MCF 10A (cell line): Measurements from ENCODE around the gene CKAP5. TPM values are rescaled to one million over a fixed set of nuclear protein-coding genes. Genes with fewer than 3 reads are reported as not detected.

Experiments used
- BruUV-seq: library from RNA; stranded (reverse); fragments of 400-500 nt; replicated peaks from 2 replicates; lab custom pipeline; 2021; lab: Mats Ljungman, UMichigan
- CTCF ChIA-PET: fragments of 300-600 bp; sonication (Branson Sonifier 250); formaldehyde crosslinking; extraction: SDS; loops from one replicate; lab custom pipeline; 2021; ENCODE audit warnings: antibody characterized with exemption, inconsistent platforms; lab: Yijun Ruan, JAX
- POLR2A ChIA-PET: fragments of 300-600, 350-650 bp; sonication (Branson Sonifier 250); formaldehyde crosslinking; extraction: SDS; loops from one replicate; lab custom pipeline; 2020; ENCODE audit warnings: antibody characterized with exemption, inconsistent platforms; lab: Yijun Ruan, JAX
- DNase-seq: peaks from one replicate; pipeline ENCODE4 v3.0.0-alpha.2; 2018; ENCODE audit not compliant: unreplicated experiment
- H3K27ac Mint-ChIP-seq: one replicate; pipeline ENCODE4 v1.8.0; 2022; ENCODE audit warnings: mild to moderate bottlenecking, low read depth, mixed read lengths; ENCODE audit not compliant: unreplicated experiment
- H3K27me3 Mint-ChIP-seq: one replicate; pipeline ENCODE4 v1.8.0; 2022; ENCODE audit warnings: mixed read lengths; ENCODE audit not compliant: insufficient read depth, unreplicated experiment
- H3K36me3 Mint-ChIP-seq: one replicate; pipeline ENCODE4 v1.8.0; 2022; ENCODE audit warnings: mild to moderate bottlenecking, moderate library complexity, mixed read lengths; ENCODE audit not compliant: insufficient read depth, unreplicated experiment
- H3K4me1 Mint-ChIP-seq: one replicate; pipeline ENCODE4 v1.8.0; 2022; ENCODE audit warnings: mixed read lengths; ENCODE audit not compliant: insufficient read depth, unreplicated experiment
- H3K4me3 Mint-ChIP-seq: one replicate; pipeline ENCODE4 v1.8.0; 2022; ENCODE audit warnings: mild to moderate bottlenecking, moderate library complexity, mixed read lengths; ENCODE audit not compliant: unreplicated experiment
- H3K9me3 Mint-ChIP-seq: one replicate; pipeline ENCODE4 v1.8.0; 2022; ENCODE audit warnings: mixed read lengths; ENCODE audit not compliant: unreplicated experiment
- intact Hi-C: fragments of 100-400 bp; cut with micrococcal nuclease; formaldehyde crosslinking; loops from 2 replicates; pipeline ENCODE4 v1.14.1; 2022
- total RNA-seq: library from RNA; stranded (reverse); gene quantifications from 2 replicates; pipeline ENCODE4 v1.2.3, GENCODE V29; 2022
- TF ChIP-seq, protein P1 (sequence below): fragments of 200-600 bp; IDR thresholded peaks from one replicate; pipeline ENCODE4 v1.8.0; 2022; ENCODE audit warnings: antibody characterized with exemption, mild to moderate bottlenecking; ENCODE audit not compliant: unreplicated experiment

CKAP5 gene
- total RNA-seq, 1 experiment from 2014 or later = 193 TPM

DNA sequence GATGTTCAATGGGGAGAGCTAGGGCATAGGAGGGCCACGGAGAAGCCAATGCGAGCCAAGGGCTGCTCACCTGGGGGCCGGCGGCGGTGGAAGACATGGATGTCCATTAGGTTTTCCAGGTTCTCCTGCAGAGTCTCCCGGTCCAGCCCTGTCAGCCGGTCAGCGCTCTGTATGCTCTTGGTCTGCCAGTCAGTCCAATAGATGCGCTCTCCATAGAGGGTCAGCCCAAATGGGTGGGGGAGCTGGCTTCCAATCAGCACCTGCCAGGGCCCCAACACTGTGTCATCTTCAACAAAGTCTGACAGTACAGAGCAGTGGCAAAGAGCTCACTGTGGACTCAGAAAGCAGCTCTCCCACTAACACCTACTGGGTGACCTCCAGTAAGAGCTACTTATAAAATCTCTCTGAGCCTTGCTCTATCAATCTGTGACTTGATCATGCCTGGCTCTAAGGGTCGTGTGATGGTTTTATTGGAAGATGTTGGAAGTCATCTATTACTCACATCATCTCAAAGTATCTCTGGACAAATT is 33.0 kb upstream of the CKAP5 start:
- CTCF ChIA-PET = interaction anchor here (0.5 to 5.6 kb wide), 3 partner anchors 37 to 286 kb away, joined by 3 to 38 read pairs (median 4); no protein-coding TSS in a partner anchor
- H3K4me3 Mint-ChIP-seq = no peak overlapping the region
- DNase-seq = no peak
- H3K27me3 Mint-ChIP-seq = no peaks in the 10 kb centered on the region
- no peaks in the 10 kb centered on the region for H3K4me1 Mint-ChIP-seq
- intact Hi-C loops = no loop called here
- POLR2A ChIA-PET = no interaction called here
- no peaks in the 10 kb centered on the region for H3K36me3 Mint-ChIP-seq
- BruUV-seq = no TSS peak
- H3K9me3 Mint-ChIP-seq = no peaks in the 10 kb centered on the region
- TF ChIP-seq, protein P1, sequence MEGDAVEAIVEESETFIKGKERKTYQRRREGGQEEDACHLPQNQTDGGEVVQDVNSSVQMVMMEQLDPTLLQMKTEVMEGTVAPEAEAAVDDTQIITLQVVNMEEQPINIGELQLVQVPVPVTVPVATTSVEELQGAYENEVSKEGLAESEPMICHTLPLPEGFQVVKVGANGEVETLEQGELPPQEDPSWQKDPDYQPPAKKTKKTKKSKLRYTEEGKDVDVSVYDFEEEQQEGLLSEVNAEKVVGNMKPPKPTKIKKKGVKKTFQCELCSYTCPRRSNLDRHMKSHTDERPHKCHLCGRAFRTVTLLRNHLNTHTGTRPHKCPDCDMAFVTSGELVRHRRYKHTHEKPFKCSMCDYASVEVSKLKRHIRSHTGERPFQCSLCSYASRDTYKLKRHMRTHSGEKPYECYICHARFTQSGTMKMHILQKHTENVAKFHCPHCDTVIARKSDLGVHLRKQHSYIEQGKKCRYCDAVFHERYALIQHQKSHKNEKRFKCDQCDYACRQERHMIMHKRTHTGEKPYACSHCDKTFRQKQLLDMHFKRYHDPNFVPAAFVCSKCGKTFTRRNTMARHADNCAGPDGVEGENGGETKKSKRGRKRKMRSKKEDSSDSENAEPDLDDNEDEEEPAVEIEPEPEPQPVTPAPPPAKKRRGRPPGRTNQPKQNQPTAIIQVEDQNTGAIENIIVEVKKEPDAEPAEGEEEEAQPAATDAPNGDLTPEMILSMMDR = no peak
- H3K27ac Mint-ChIP-seq = no peak overlapping the region

DNA sequence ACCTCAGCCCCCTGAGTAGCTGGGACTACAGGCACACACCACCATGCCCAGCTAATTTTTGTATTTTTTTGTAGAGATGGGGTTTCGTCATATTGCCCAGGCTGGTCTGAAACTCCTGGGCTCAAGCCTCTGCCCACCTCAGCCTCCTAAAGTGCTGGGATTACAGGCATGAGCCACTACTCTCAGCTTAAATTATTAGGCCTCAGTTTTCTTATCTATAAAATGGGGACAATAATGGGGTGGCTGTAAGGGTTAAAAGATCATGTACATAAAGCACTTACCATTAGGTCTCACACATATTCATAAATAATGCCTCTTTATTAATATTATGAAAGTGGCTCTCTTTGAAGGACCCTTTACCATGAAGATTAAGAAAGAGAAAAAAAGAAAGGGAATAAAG is 31.5 kb upstream of the CKAP5 start:
- H3K27me3 Mint-ChIP-seq = no peaks in the 10 kb centered on the region
- no peak overlapping the region for H3K27ac Mint-ChIP-seq
- BruUV-seq = no TSS peak
- no peaks in the 10 kb centered on the region for H3K36me3 Mint-ChIP-seq
- TF ChIP-seq, protein P1 = no peak
- no peak for DNase-seq
- no peak overlapping the region for H3K4me3 Mint-ChIP-seq
- H3K9me3 Mint-ChIP-seq = no peaks in the 10 kb centered on the region
- POLR2A ChIA-PET = no interaction called here
- no peaks in the 10 kb centered on the region for H3K4me1 Mint-ChIP-seq
- intact Hi-C loops = no loop called here
- CTCF ChIA-PET = interaction anchor here (0.5 to 1.4 kb wide), 3 partner anchors 275 to 485 kb away, joined by 3 to 6 read pairs (median 3); no protein-coding TSS in a partner anchor

DNA sequence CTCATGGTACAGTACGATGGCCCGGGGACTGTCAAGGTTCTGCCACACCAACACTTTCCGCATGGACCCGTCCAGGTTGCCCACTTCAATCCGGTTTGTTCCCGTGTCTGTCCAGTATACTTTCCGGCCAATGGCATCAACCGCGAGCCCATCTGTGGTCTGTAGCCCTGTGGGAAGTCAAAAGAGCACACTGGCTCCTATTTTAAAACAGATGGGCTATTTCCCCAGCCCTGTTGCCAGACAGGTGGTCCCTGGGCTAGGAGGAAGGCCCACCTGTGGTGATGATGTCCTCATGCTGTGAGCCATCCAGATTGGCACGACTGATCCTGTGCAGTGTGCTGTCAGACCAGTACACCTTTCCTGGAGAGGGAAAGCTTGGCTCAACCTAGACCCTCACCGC is 30.4 kb upstream of the CKAP5 start:
- intact Hi-C loops = no loop called here
- H3K4me1 Mint-ChIP-seq = no peaks in the 10 kb centered on the region
- ChIA-PET CTCF (interaction anchor here (0.6 to 1.4 kb wide), 2 partner anchors 11 to 276 kb away, joined by 5 to 6 read pairs; no protein-coding TSS in a partner anchor), POLR2A (no interaction called here)
- no TSS peak for BruUV-seq
- no peaks in the 10 kb centered on the region for H3K27me3 Mint-ChIP-seq
- no peaks in the 10 kb centered on the region for H3K9me3 Mint-ChIP-seq
- no peaks in the 10 kb centered on the region for H3K36me3 Mint-ChIP-seq
- no peak overlapping the region for H3K27ac Mint-ChIP-seq
- TF ChIP-seq, protein P1 = no peak
- DNase-seq = no peak
- no peak overlapping the region for H3K4me3 Mint-ChIP-seq

DNA sequence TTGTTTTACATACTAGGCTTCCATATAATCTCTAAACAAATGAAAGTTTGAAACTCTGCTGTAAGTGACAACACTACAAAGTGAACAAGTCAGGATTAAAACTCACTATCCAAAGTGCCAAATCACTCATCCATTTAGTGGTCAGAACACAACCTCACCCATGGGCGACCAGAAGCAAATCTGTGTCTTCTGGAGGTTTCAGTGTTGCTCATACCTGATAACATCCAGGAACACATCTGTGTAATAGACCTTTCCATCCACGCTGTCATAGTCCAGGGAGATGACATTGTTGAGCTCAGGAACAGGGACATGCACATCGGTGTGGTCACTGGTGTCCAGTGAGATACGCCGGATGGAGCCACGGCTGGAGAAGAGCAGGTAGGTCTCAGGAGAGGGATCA is 28.5 kb upstream of the CKAP5 start:
- no peak for DNase-seq
- H3K27me3 Mint-ChIP-seq = no peaks in the 10 kb centered on the region
- intact Hi-C loops = no loop called here
- no TSS peak for BruUV-seq
- H3K27ac Mint-ChIP-seq = no peak overlapping the region
- no peak overlapping the region for H3K4me3 Mint-ChIP-seq
- no peaks in the 10 kb centered on the region for H3K4me1 Mint-ChIP-seq
- H3K36me3 Mint-ChIP-seq = no peaks in the 10 kb centered on the region
- ChIA-PET POLR2A (no interaction called here), CTCF (interaction anchor here (0.7 to 0.8 kb wide), 2 partner anchors 278 to 287 kb away, joined by 4 to 5 read pairs; no protein-coding TSS in a partner anchor)
- no peaks in the 10 kb centered on the region for H3K9me3 Mint-ChIP-seq
- TF ChIP-seq, protein P1 = no peak
